ENCODE measurements around the gene CUL4A. TPM values are rescaled to one million over a fixed set of nuclear protein-coding genes. Genes with fewer than 3 reads are reported as not detected.

Gene CUL4A
- total RNA-seq, 1 donor from 2014 or later: 95.1 TPM

DNA sequence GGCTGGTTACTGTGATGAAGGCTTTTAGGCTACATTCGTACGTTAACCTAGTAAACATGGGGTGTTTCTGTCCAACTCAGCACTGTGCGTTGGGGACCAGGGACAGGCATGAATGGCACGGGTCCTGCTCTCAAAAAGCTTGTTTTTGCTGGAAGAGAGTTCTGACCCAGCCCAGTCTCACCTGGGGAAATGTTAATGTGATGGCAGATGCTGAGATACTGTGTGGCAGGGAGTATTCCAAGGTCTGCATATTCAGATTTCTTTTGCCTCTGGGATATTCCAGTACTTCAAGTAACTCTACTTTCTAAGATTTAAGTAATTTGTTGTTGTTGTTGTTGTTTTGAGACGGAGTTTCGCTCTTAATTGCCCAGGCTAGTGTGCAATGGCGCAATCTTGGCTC, 13.7 kb downstream of the CUL4A start:
- peaks cover 71% of the 10 kb centered on the region for H3K79me2 ChIP-seq (ENCODE audit: low read depth)
- H3K4me2 ChIP-seq: no peak overlapping the region
- H3K36me3 Mint-ChIP-seq: peaks cover 25% of the 10 kb centered on the region
- H3K9me3 ChIP-seq (ENCODE audit: low read depth): no peaks in the 10 kb centered on the region
- H3K9ac ChIP-seq: no peak overlapping the region
- no peaks in the 10 kb centered on the region for H3K9me3 Mint-ChIP-seq
- H2AFZ ChIP-seq (replicated peaks): no peak overlapping the region
- peaks cover 2% of the 10 kb centered on the region for H3K27me3 Mint-ChIP-seq (ENCODE audit: insufficient read depth, low read depth)
- H3K36me3 ChIP-seq: peaks cover 4% of the 10 kb centered on the region
- no peak overlapping the region for H3K27ac ChIP-seq
- no peak overlapping the region for H3K4me3 Mint-ChIP-seq
- H3K4me1 Mint-ChIP-seq: no peaks in the 10 kb centered on the region
- no peak for DNase-seq (ENCODE audit: low spot score)
- H3K4me1 ChIP-seq: no peaks in the 10 kb centered on the region
- H3F3A ChIP-seq (ENCODE audit: low read depth): no peaks in the 10 kb centered on the region
- H3K4me3 ChIP-seq: no peak overlapping the region
- H3K27ac Mint-ChIP-seq: peak overlapping the region; percentile 9
- H3K27me3 ChIP-seq: no peaks in the 10 kb centered on the region
- peaks cover 24% of the 10 kb centered on the region for H4K20me1 ChIP-seq (ENCODE audit: low read depth)
- TF ChIP-seq, protein P1, sequence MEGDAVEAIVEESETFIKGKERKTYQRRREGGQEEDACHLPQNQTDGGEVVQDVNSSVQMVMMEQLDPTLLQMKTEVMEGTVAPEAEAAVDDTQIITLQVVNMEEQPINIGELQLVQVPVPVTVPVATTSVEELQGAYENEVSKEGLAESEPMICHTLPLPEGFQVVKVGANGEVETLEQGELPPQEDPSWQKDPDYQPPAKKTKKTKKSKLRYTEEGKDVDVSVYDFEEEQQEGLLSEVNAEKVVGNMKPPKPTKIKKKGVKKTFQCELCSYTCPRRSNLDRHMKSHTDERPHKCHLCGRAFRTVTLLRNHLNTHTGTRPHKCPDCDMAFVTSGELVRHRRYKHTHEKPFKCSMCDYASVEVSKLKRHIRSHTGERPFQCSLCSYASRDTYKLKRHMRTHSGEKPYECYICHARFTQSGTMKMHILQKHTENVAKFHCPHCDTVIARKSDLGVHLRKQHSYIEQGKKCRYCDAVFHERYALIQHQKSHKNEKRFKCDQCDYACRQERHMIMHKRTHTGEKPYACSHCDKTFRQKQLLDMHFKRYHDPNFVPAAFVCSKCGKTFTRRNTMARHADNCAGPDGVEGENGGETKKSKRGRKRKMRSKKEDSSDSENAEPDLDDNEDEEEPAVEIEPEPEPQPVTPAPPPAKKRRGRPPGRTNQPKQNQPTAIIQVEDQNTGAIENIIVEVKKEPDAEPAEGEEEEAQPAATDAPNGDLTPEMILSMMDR (IDR thresholded peaks at IDR 0.05): no peak
- TF ChIP-seq EZH2phosphoT487 (IDR thresholded peaks at IDR 0.05) (no peak), EZH2 (IDR thresholded peaks at IDR 0.05) (no peak)

DNA sequence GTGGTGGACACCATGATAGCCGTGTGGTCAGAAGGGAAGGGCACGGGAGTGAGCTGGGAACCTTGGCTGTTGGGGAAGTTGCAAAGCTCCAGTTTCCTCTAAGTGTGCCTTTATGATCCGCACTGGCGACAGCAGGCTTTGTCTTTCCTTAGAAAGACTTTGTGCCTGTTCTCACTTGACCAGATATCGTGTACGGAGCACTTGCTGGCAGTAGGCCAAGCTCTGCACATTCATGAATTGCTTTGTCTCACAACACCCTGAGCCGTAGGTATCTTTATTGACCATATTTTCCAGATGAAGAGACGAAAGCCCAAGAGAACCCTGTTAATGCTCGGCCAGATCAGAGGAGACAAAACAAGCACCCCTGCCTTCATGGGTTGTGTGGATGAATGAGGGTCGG, 15.1 kb downstream of the CUL4A start:
- Histone ChIP-seq H2AFZ (replicated peaks) (no peak overlapping the region), H3K4me3 (no peak overlapping the region), H4K20me1 (ENCODE audit: low read depth) (peaks cover 24% of the 10 kb centered on the region), H3K9ac (no peak overlapping the region), H3K27ac (no peak overlapping the region), H3K4me2 (no peak overlapping the region), H3K27me3 (no peaks in the 10 kb centered on the region), H3K79me2 (ENCODE audit: low read depth) (peaks cover 57% of the 10 kb centered on the region), H3K36me3 (peaks cover 4% of the 10 kb centered on the region), H3K9me3 (ENCODE audit: low read depth) (no peaks in the 10 kb centered on the region), H3K4me1 (no peaks in the 10 kb centered on the region), H3F3A (ENCODE audit: low read depth) (no peaks in the 10 kb centered on the region)
- Mint-ChIP-seq H3K27me3 (ENCODE audit: insufficient read depth, low read depth) (peaks cover 2% of the 10 kb centered on the region), H3K36me3 (peaks cover 28% of the 10 kb centered on the region), H3K9me3 (no peaks in the 10 kb centered on the region), H3K4me3 (no peak overlapping the region), H3K27ac (no peak overlapping the region), H3K4me1 (no peaks in the 10 kb centered on the region)
- TF ChIP-seq EZH2 (IDR thresholded peaks at IDR 0.05) (no peak), EZH2phosphoT487 (IDR thresholded peaks at IDR 0.05) (no peak)
- TF ChIP-seq, protein P1 (IDR thresholded peaks at IDR 0.05): no peak
- DNase-seq (ENCODE audit: low spot score): no peak

DNA sequence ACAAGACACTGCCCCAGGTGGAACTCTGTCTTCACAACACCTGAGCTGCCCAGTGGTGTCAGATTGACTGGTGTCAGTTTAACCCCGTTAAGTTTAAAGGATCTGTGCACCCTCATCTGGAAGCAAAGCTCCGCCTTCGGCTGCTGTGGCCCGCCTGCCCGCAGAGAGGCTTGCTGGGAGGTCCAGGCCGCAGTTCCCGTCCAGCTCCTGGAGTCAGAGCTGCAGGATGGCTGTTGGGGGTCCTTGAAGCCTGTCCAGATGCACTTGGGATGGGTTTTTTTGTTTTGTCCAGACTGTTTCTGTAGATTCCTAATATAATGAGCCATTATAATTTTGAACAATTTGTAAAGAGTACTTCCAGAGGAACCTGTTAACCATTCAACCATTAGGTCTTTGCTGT, 16.1 kb downstream of the CUL4A start:
- no peak for DNase-seq (ENCODE audit: low spot score)
- Histone ChIP-seq H3K9ac (no peak overlapping the region), H3K9me3 (ENCODE audit: low read depth) (no peaks in the 10 kb centered on the region), H3K4me2 (no peak overlapping the region), H4K20me1 (ENCODE audit: low read depth) (peaks cover 20% of the 10 kb centered on the region), H3K27me3 (no peaks in the 10 kb centered on the region), H3K27ac (no peak overlapping the region), H2AFZ (replicated peaks) (no peak overlapping the region), H3K79me2 (ENCODE audit: low read depth) (peaks cover 47% of the 10 kb centered on the region), H3K4me3 (no peak overlapping the region), H3K36me3 (peaks cover 4% of the 10 kb centered on the region), H3F3A (ENCODE audit: low read depth) (no peaks in the 10 kb centered on the region), H3K4me1 (no peaks in the 10 kb centered on the region)
- H3K4me1 Mint-ChIP-seq: no peaks in the 10 kb centered on the region
- H3K27ac Mint-ChIP-seq: no peak overlapping the region
- H3K27me3 Mint-ChIP-seq (ENCODE audit: insufficient read depth, low read depth): peaks cover 2% of the 10 kb centered on the region
- H3K4me3 Mint-ChIP-seq: no peak overlapping the region
- TF ChIP-seq EZH2phosphoT487 (IDR thresholded peaks at IDR 0.05) (no peak), EZH2 (IDR thresholded peaks at IDR 0.05) (no peak)
- TF ChIP-seq, protein P1 (IDR thresholded peaks at IDR 0.05): no peak
- peaks cover 32% of the 10 kb centered on the region for H3K36me3 Mint-ChIP-seq
- H3K9me3 Mint-ChIP-seq: no peaks in the 10 kb centered on the region

All from neural progenitor cell (in vitro differentiated cells).